ENCODE data around the gene SERPINB12.

SERPINB12 gene

DNA sequence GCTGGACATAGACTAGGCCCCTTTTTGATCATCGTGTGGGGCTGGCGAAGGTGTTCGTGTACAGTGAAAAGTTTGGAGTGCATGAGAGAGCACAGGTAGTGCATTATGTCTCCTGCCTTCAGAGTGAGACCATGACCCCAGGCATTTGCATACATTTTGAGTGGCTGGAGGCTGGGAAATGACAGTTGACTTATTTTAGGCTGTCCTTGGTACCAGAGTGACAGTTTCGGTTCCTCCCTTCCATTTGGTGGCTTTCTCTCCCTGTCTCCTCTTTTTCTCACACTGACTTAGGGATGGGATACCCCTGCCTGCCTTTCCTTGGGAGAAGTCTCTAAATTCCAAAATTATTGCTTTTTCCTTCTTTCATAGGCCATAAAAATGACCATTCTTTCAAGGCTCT, 20.1 kb downstream of the SERPINB12 start:
- TF ChIP-seq, protein P1, sequence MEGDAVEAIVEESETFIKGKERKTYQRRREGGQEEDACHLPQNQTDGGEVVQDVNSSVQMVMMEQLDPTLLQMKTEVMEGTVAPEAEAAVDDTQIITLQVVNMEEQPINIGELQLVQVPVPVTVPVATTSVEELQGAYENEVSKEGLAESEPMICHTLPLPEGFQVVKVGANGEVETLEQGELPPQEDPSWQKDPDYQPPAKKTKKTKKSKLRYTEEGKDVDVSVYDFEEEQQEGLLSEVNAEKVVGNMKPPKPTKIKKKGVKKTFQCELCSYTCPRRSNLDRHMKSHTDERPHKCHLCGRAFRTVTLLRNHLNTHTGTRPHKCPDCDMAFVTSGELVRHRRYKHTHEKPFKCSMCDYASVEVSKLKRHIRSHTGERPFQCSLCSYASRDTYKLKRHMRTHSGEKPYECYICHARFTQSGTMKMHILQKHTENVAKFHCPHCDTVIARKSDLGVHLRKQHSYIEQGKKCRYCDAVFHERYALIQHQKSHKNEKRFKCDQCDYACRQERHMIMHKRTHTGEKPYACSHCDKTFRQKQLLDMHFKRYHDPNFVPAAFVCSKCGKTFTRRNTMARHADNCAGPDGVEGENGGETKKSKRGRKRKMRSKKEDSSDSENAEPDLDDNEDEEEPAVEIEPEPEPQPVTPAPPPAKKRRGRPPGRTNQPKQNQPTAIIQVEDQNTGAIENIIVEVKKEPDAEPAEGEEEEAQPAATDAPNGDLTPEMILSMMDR (IDR thresholded peaks at IDR 0.05; ENCODE audit: low read depth, low read length): no peak
- DNase-seq (ENCODE audit: low read depth in 2 of 2): no peak
- no peak overlapping the region for H3K4me3 ChIP-seq (replicated peaks in 1 of 2; ENCODE audit: low read depth in 2 of 2, low read length in 2 of 2)

DNA sequence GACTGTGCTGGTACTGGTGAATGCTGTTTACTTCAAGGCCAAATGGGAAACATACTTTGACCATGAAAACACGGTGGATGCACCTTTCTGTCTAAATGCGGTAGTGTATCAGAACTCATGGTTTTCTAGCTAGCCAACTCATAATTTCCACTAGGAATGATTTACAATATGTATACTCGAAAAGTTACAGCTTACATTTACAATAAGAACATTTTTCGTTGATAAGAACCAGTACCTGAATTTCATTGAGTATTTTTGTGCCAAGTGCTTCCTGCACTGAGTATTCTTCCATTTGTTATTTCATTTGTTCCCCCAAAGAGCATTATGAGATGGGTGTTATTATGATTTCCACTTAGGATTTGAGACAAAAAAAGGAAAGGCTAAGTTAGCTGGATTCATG, 21.9 kb downstream of the SERPINB12 start:
- TF ChIP-seq, protein P1 (IDR thresholded peaks at IDR 0.05; ENCODE audit: low read depth, low read length): no peak
- no peak overlapping the region for H3K4me3 ChIP-seq (replicated peaks in 1 of 2; ENCODE audit: low read depth in 2 of 2, low read length in 2 of 2)
- DNase-seq (ENCODE audit: low read depth in 2 of 2): no peak

DNA sequence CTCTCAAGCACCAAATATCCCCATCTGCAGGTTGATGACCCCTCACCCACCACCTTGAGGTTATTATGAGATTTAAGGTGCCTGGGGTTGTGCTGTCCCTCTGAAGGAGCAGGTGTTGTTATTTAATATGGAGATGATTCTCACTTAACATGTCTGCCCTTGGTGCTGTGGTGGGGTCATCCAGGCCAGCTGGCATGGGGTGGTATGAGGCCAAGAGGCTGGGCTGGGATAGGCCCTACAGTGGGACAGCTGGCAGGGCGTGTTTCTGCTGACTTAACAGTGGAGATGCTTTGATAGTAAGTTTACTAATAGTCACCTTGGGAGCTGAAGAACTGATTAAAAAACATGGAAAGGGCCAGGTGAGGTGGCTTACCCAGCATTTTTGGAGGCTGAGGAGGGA, 22.4 kb downstream of the SERPINB12 start:
- no peak overlapping the region for H3K4me3 ChIP-seq (replicated peaks in 1 of 2; ENCODE audit: low read depth in 2 of 2, low read length in 2 of 2)
- TF ChIP-seq, protein P1 (IDR thresholded peaks at IDR 0.05; ENCODE audit: low read depth, low read length): no peak
- no peak for DNase-seq (ENCODE audit: low read depth in 2 of 2)

DNA sequence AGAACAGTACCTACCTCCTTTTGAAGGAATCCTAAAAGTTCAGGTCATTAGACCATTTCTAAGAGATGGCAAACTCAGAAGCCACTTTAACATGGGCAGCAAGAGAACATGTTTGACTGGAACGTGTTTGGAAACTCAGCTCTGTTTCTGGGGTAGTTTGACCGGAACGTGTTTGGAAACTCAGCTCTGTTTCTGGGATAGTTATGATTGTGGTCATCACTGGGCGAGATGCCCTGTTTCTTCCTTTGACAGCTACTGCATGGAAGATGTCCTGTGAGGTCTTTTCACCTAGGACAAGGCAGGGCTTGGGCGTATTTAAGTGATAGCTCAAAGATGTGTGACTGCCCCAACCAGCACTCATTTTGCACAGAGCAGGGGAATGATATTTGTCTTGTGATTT, 25.1 kb downstream of the SERPINB12 start:
- TF ChIP-seq, protein P1 (IDR thresholded peaks at IDR 0.05; ENCODE audit: low read depth, low read length): no peak
- DNase-seq (ENCODE audit: low read depth in 2 of 2): no peak
- no peak overlapping the region for H3K4me3 ChIP-seq (replicated peaks in 1 of 2; ENCODE audit: low read depth in 2 of 2, low read length in 2 of 2)

- no peak for DNase-seq (ENCODE audit: low read depth in 2 of 2)
- H3K4me3 ChIP-seq (replicated peaks in 1 of 2; ENCODE audit: low read depth in 2 of 2, low read length in 2 of 2): no peak overlapping the region
- TF ChIP-seq, protein P1 (IDR thresholded peaks at IDR 0.05; ENCODE audit: low read depth, low read length): no peak
Observed at GRCh38 chr18:63567825-63568224, 25.7 kb downstream of the SERPINB12 start.

- no peak for DNase-seq (ENCODE audit: low read depth in 2 of 2)
- no peak overlapping the region for H3K4me3 ChIP-seq (replicated peaks in 1 of 2; ENCODE audit: low read depth in 2 of 2, low read length in 2 of 2)
- TF ChIP-seq, protein P1 (IDR thresholded peaks at IDR 0.05; ENCODE audit: low read depth, low read length): no peak
Observed at GRCh38 chr18:63570721-63571120, 28.6 kb downstream of the SERPINB12 start.

DNA sequence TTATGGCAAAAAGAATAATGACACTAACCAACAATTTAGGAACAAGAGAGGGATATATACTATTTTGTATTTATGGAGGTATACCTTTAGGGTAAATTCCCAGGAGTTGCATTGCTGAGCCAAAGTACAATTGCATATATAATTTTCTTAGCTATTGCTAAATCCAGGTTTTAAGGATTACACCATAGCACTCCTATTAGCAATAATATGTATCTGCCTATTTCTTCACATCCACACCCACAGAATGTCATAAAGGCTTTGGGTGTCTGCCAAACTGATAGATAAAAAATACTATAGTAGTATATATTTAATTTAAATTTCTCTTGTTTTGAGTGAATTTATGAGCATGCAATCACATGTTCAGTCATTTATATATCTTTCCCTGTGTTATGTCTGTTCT, 33.5 kb downstream of the SERPINB12 start:
- DNase-seq (ENCODE audit: low read depth in 2 of 2): no peak
- TF ChIP-seq, protein P1 (IDR thresholded peaks at IDR 0.05; ENCODE audit: low read depth, low read length): no peak
- H3K4me3 ChIP-seq (replicated peaks in 1 of 2; ENCODE audit: low read depth in 2 of 2, low read length in 2 of 2): no peak overlapping the region

All from cardiac fibroblast (primary cell).